OCI-LY3 (cell line): ENCODE results near the gene MT1A.

Experiments used
- CTCF ChIP-seq: fragments of 200-600, 300-600 bp; sonication (generic); IDR thresholded peaks from 2 replicates; pipeline ENCODE4 v1.5.1; 2014; ENCODE audit warnings: antibody characterized with exemption, low read length, low read depth
- EZH2phosphoT487 ChIP-seq: fragments of 200-600 bp; shearing (Covaris generic); IDR thresholded peaks from 2 replicates; pipeline ENCODE4 v1.6.1; 2018; ENCODE audit warnings: antibody characterized with exemption, mixed run types, low read depth

GRCh38 chr16:56653218-56653617 is 14.8 kb downstream of the MT1A start:
- TF ChIP-seq CTCF: no peak
- no peak for TF ChIP-seq EZH2phosphoT487
